MM.1S (cell line): ENCODE data around the gene SLC8A1.

Source experiments
- DNase-seq: peaks from one replicate; pipeline ENCODE4 v3.0.0-alpha.2; 2015
- H2AFZ ChIP-seq: fragments of 300-600 bp; sonication (generic); 2 replicates; pipeline ENCODE4 v1.6.0; 2016; ENCODE audit warnings: antibody characterized with exemption, low read length
- H3F3A ChIP-seq: fragments of 300-600 bp; sonication (generic); 2 replicates; pipeline ENCODE4 v1.6.1; 2016; ENCODE audit warnings: mild to moderate bottlenecking, antibody characterized with exemption, low read length, moderate library complexity, mixed read lengths; ENCODE audit not compliant: insufficient read depth
- H3K27ac ChIP-seq: fragments of 300-600 bp; sonication (generic); 2 replicates; pipeline ENCODE4 v1.5.1; 2016; ENCODE audit warnings: mild to moderate bottlenecking, low read length
- H3K27me3 ChIP-seq: fragments of 300-600 bp; sonication (generic); replicated peaks from 2 replicates; pipeline ENCODE4 v1.6.0; 2016; ENCODE audit warnings: low read length; ENCODE audit not compliant: insufficient read depth
- H3K36me3 ChIP-seq: fragments of 300-600 bp; sonication (generic); replicated peaks from 2 replicates; pipeline ENCODE4 v1.6.1; 2016; ENCODE audit warnings: mild to moderate bottlenecking, low read length, mixed read lengths; ENCODE audit not compliant: insufficient read depth
- H3K4me1 ChIP-seq: fragments of 300-600 bp; sonication (generic); 2 replicates; pipeline ENCODE4 v1.6.1; 2016; ENCODE audit warnings: low read length, mixed read lengths
- H3K4me2 ChIP-seq: fragments of 300-600 bp; sonication (generic); 2 replicates; pipeline ENCODE4 v1.6.0; 2016; ENCODE audit warnings: low read depth, low read length
- H3K4me3 ChIP-seq: fragments of 300-600 bp; sonication (generic); 2 replicates; pipeline ENCODE4 v1.5.1; 2016; ENCODE audit warnings: low read length, mixed read lengths
- H3K79me2 ChIP-seq: fragments of 300-600 bp; sonication (generic); 2 replicates; pipeline ENCODE4 v1.6.1; 2016; ENCODE audit warnings: mixed run types, low read length, mixed read lengths
- H3K9ac ChIP-seq: fragments of 300-600 bp; sonication (generic); 2 replicates; pipeline ENCODE4 v1.6.1; 2016; ENCODE audit warnings: low read length, mixed read lengths
- H3K9me2 ChIP-seq: fragments of 300-600 bp; sonication (generic); replicated peaks from 2 replicates; pipeline ENCODE4 v1.6.1; 2016; ENCODE audit warnings: mild to moderate bottlenecking, low read length, mixed read lengths; ENCODE audit not compliant: insufficient read depth
- H3K9me3 ChIP-seq: fragments of 300-600 bp; sonication (generic); replicated peaks from 2 replicates; pipeline ENCODE4 v1.6.1; 2016; ENCODE audit warnings: mild to moderate bottlenecking, low read length, mixed read lengths; ENCODE audit not compliant: insufficient read depth
- H4K20me1 ChIP-seq: fragments of 300-600 bp; sonication (generic); 2 replicates; pipeline ENCODE4 v1.6.1; 2016; ENCODE audit warnings: mild to moderate bottlenecking, low read length, moderate library complexity, mixed read lengths; ENCODE audit not compliant: insufficient read depth
- CTCF ChIP-seq: fragments of 300-600 bp; sonication (generic); IDR thresholded peaks from 2 replicates; pipeline ENCODE4 v1.5.1; 2016; ENCODE audit warnings: antibody characterized with exemption, low read length, mixed read lengths
- EZH2 ChIP-seq: fragments of 300-600 bp; sonication (generic); optimal IDR thresholded peaks from 2 replicates; pipeline ENCODE3; 2017; ENCODE audit warnings: low read depth, mild to moderate bottlenecking, antibody characterized with exemption, low read length, mixed read lengths
- EZH2phosphoT487 ChIP-seq: fragments of 300-600 bp; sonication (generic); IDR thresholded peaks from 2 replicates; pipeline ENCODE4 v1.6.1; 2018; ENCODE audit warnings: antibody characterized with exemption, low read length

SLC8A1 gene

GRCh38 chr2:40330096-40330495 lies 121.8 kb downstream of the SLC8A1 start:
- no peak overlapping the region for H3K9ac ChIP-seq
- no peak overlapping the region for H3K4me3 ChIP-seq
- no peak for DNase-seq
- H3K36me3 ChIP-seq, result no peaks in the 10 kb centered on the region
- H3K9me2 ChIP-seq, result no peaks in the 10 kb centered on the region
- H3F3A ChIP-seq, result no peaks in the 10 kb centered on the region
- no peaks in the 10 kb centered on the region for H3K9me3 ChIP-seq
- no peak overlapping the region for H3K4me2 ChIP-seq
- H2AFZ ChIP-seq, result no peak overlapping the region
- no peaks in the 10 kb centered on the region for H4K20me1 ChIP-seq
- H3K79me2 ChIP-seq, result no peaks in the 10 kb centered on the region
- H3K27me3 ChIP-seq, result no peaks in the 10 kb centered on the region
- TF ChIP-seq CTCF (no peak), EZH2phosphoT487 (no peak), EZH2 (no peak)
- no peaks in the 10 kb centered on the region for H3K4me1 ChIP-seq
- no peak overlapping the region for H3K27ac ChIP-seq

- no peaks in the 10 kb centered on the region for H3K9me3 ChIP-seq
- H3K27me3 ChIP-seq, result no peaks in the 10 kb centered on the region
- no peaks in the 10 kb centered on the region for H4K20me1 ChIP-seq
- H3K9ac ChIP-seq, result no peak overlapping the region
- no peak overlapping the region for H3K4me3 ChIP-seq
- no peaks in the 10 kb centered on the region for H3F3A ChIP-seq
- H3K27ac ChIP-seq, result no peak overlapping the region
- H3K36me3 ChIP-seq, result no peaks in the 10 kb centered on the region
- no peak for DNase-seq
- H2AFZ ChIP-seq, result no peak overlapping the region
- no peaks in the 10 kb centered on the region for H3K79me2 ChIP-seq
- H3K4me2 ChIP-seq, result no peak overlapping the region
- H3K9me2 ChIP-seq, result no peaks in the 10 kb centered on the region
- H3K4me1 ChIP-seq, result no peaks in the 10 kb centered on the region
- TF ChIP-seq EZH2phosphoT487 (no peak), EZH2 (no peak), CTCF (no peak)
Observed at GRCh38 chr2:40329739-40330030, 122.2 kb downstream of the SLC8A1 start.

GRCh38 chr2:40325116-40325515 lies 126.8 kb downstream of the SLC8A1 start:
- H3K9me3 ChIP-seq, result no peaks in the 10 kb centered on the region
- H4K20me1 ChIP-seq, result no peaks in the 10 kb centered on the region
- H3K4me3 ChIP-seq, result no peak overlapping the region
- TF ChIP-seq EZH2phosphoT487 (no peak), CTCF (no peak), EZH2 (no peak)
- no peak overlapping the region for H3K27ac ChIP-seq
- no peaks in the 10 kb centered on the region for H3K27me3 ChIP-seq
- H3F3A ChIP-seq, result no peaks in the 10 kb centered on the region
- no peaks in the 10 kb centered on the region for H3K36me3 ChIP-seq
- no peak overlapping the region for H2AFZ ChIP-seq
- H3K9me2 ChIP-seq, result no peaks in the 10 kb centered on the region
- no peaks in the 10 kb centered on the region for H3K4me1 ChIP-seq
- no peak overlapping the region for H3K9ac ChIP-seq
- H3K79me2 ChIP-seq, result no peaks in the 10 kb centered on the region
- no peak overlapping the region for H3K4me2 ChIP-seq
- no peak for DNase-seq
